A673 (cell line): ENCODE measurements around the gene ZBED2. TPM values are rescaled to one million over a fixed set of nuclear protein-coding genes. Genes with fewer than 3 reads are reported as not detected.

Source experiments
- BruUV-seq: library from RNA; stranded (reverse); fragments of 400-500 nt; replicated peaks from 2 replicates; lab custom pipeline; 2021; lab: Mats Ljungman, UMichigan
- CTCF ChIA-PET: fragments of 300-600 bp; sonication (Branson Sonifier 250); formaldehyde crosslinking; loops from one replicate; lab custom pipeline; 2022; ENCODE audit warnings: antibody characterized with exemption; lab: Charles Lee
- POLR2A ChIA-PET: fragments of 300-600 bp; sonication (Branson Sonifier 250); formaldehyde crosslinking; loops from one replicate; lab custom pipeline; 2022; ENCODE audit warnings: antibody characterized with exemption; ENCODE audit not compliant: low non-redundant PET; lab: Charles Lee
- DNase-seq: peaks from one replicate; pipeline ENCODE4 v3.0.0-alpha.2; 2015; ENCODE audit warnings: low spot score
- H3K27ac ChIP-seq: fragments of 200-600 bp; sonication (generic); 2 replicates; pipeline ENCODE4 v1.5.1; 2016; ENCODE audit warnings: mixed run types, low read depth, mild to moderate bottlenecking, mixed read lengths, antibody characterized with exemption, low read length; ENCODE audit not compliant: poor library complexity, severe bottlenecking
- H3K27me3 ChIP-seq: fragments of 200-600 bp; sonication (generic); replicated peaks from 2 replicates; pipeline ENCODE4 v1.6.1; 2017; ENCODE audit warnings: mixed run types, low read depth, mild to moderate bottlenecking, mixed read lengths, antibody characterized with exemption, low read length; ENCODE audit not compliant: insufficient read depth, poor library complexity
- H3K36me3 ChIP-seq: fragments of 200-600 bp; sonication (generic); 2 replicates; pipeline ENCODE4 v1.6.1; 2016; ENCODE audit warnings: mixed run types, mild to moderate bottlenecking, mixed read lengths, antibody characterized with exemption, low read length; ENCODE audit not compliant: insufficient read depth, poor library complexity, severe bottlenecking
- H3K4me1 ChIP-seq: fragments of 200-600 bp; sonication (generic); 2 replicates; pipeline ENCODE4 v1.6.1; 2017; ENCODE audit warnings: mixed run types, mild to moderate bottlenecking, mixed read lengths, antibody characterized with exemption, low read length; ENCODE audit not compliant: insufficient read depth, poor library complexity, severe bottlenecking
- H3K4me3 ChIP-seq: fragments of 200-600 bp; sonication (generic); 2 replicates; pipeline ENCODE4 v1.5.1; 2016; ENCODE audit warnings: low read depth, mixed run types, mild to moderate bottlenecking, mixed read lengths, low read length; ENCODE audit not compliant: poor library complexity, severe bottlenecking
- H3K9me3 ChIP-seq: fragments of 200-600 bp; sonication (generic); 2 replicates; pipeline ENCODE4 v1.6.1; 2016; ENCODE audit warnings: mixed run types, low read depth, mild to moderate bottlenecking, mixed read lengths, antibody characterized with exemption, low read length; ENCODE audit not compliant: poor library complexity, severe bottlenecking
- CTCF ChIP-seq: fragments of 300-800, 200-600 bp; sonication (generic); conservative IDR thresholded peaks from 2 replicates; pipeline ENCODE4 v1.5.1; 2017; ENCODE audit warnings: low read depth, mild to moderate bottlenecking, antibody characterized with exemption, low read length, moderate library complexity, mixed read lengths
- EZH2 ChIP-seq: fragments of 200-600 bp; sonication (generic); IDR thresholded peaks from 2 replicates; pipeline ENCODE4 v1.6.1; 2017; ENCODE audit warnings: borderline replicate concordance, low read depth, mild to moderate bottlenecking, mixed read lengths, antibody characterized with exemption, low read length; ENCODE audit not compliant: poor library complexity, severe bottlenecking
- intact Hi-C: fragments of 100-400 bp; cut with micrococcal nuclease; formaldehyde crosslinking; loops from one replicate; pipeline ENCODE4 v1.10.0; 2022; ENCODE audit not compliant: unreplicated experiment
- total RNA-seq: library from RNA; stranded (reverse); gene quantifications from 2 replicates; pipeline ENCODE4 v1.2.3, GENCODE V29; 2021

The ZBED2 gene
- total RNA-seq, 1 experiment from 2014 or later, result not detected

GRCh38 chr3:111617912-111618601 lies 22.9 kb upstream of the ZBED2 start:
- no TSS peak for BruUV-seq
- Histone ChIP-seq H3K27ac (no peak overlapping the region), H3K27me3 (no peaks in the 10 kb centered on the region), H3K4me1 (no peaks in the 10 kb centered on the region), H3K36me3 (no peaks in the 10 kb centered on the region), H3K4me3 (no peak overlapping the region), H3K9me3 (no peaks in the 10 kb centered on the region)
- CTCF ChIA-PET, result interaction anchor here (0.7 kb wide), 1 partner anchor 538 kb away, joined by 3 read pairs; no protein-coding TSS in a partner anchor
- intact Hi-C loops, result no loop called here
- TF ChIP-seq EZH2 (no peak), CTCF (no peak)
- no peak for DNase-seq
- POLR2A ChIA-PET, result no interaction called here

- no peaks in the 10 kb centered on the region for H3K36me3 ChIP-seq
- ChIA-PET CTCF (interaction anchor here (0.7 kb wide), 1 partner anchor 537 kb away, joined by 3 read pairs; no protein-coding TSS in a partner anchor), POLR2A (no interaction called here)
These were observed 22.3 kb upstream of the ZBED2 start for GRCh38 chr3:111617406-111617805.

GRCh38 chr3:111616417-111617105 lies 21.4 kb upstream of the ZBED2 start:
- H3K27ac ChIP-seq, result no peak overlapping the region
- H3K4me1 ChIP-seq, result no peaks in the 10 kb centered on the region
- no peaks in the 10 kb centered on the region for H3K36me3 ChIP-seq
- ChIA-PET POLR2A (no interaction called here), CTCF (no interaction called here)
- DNase-seq, result peak; percentile 3
- no peak overlapping the region for H3K4me3 ChIP-seq
- TF ChIP-seq CTCF (no peak), EZH2 (no peak)
- H3K27me3 ChIP-seq, result no peaks in the 10 kb centered on the region
- intact Hi-C loops, result no loop called here
- no TSS peak for BruUV-seq
- no peaks in the 10 kb centered on the region for H3K9me3 ChIP-seq

More at GRCh38 chr3:111617406-111617805, 22.3 kb upstream of the ZBED2 start:
- Histone ChIP-seq H3K27ac (no peak overlapping the region), H3K9me3 (no peaks in the 10 kb centered on the region), H3K27me3 (no peaks in the 10 kb centered on the region), H3K4me1 (no peaks in the 10 kb centered on the region), H3K4me3 (no peak overlapping the region)
- TF ChIP-seq EZH2, result no peak
- no peak for TF ChIP-seq CTCF
- DNase-seq, result no peak
- intact Hi-C loops, result no loop called here
- no TSS peak for BruUV-seq
